Upper lobe of left lung (tissue), 6 donors: ENCODE data around the gene CCDC167. TPM values are rescaled to one million over a fixed set of nuclear protein-coding genes. Genes with fewer than 3 reads are reported as not detected.

Source experiments
- ATAC-seq, 2 donors: fragments of 200-7000 bp; cut with Tn5 transposase; one replicate each; pipeline ENCODE4 v1.9.1; 2022; ENCODE audit warnings: mild to moderate bottlenecking in 2 of 2, moderate library complexity in 2 of 2; ENCODE audit not compliant: low FRiP score in 2 of 2
- DNase-seq, 2 donors: peaks; one replicate each; pipeline ENCODE4 v3.0.0-alpha.2; 2019 to 2020
- H3K27ac ChIP-seq, 4 donors: fragments of 200-600 bp; sonication (generic); one replicate each; pipeline ENCODE4 v1.5.1; 2016 to 2019
- H3K27me3 ChIP-seq, 4 donors: fragments of 200-600 bp; sonication (generic); one replicate each; pipeline ENCODE4 v1.5.1; 2017 to 2019
- H3K36me3 ChIP-seq, 4 donors: fragments of 200-600 bp; sonication (generic); one replicate each; pipeline ENCODE4 v1.5.1; 2016 to 2019
- H3K4me1 ChIP-seq, 4 donors: fragments of 200-600 bp; sonication (generic); one replicate each; pipeline ENCODE4 v1.5.1; 2018 to 2019
- H3K4me3 ChIP-seq, 4 donors: fragments of 200-600 bp; sonication (generic); one replicate each; pipeline ENCODE4 v1.5.1; 2017 to 2019; ENCODE audit warnings: mild to moderate bottlenecking in 2 of 4, moderate library complexity in 1 of 4
- H3K9me3 ChIP-seq, 4 donors: fragments of 200-600 bp; sonication (generic); one replicate each; pipeline ENCODE4 v1.5.1; 2018 to 2019
- CTCF ChIP-seq, 6 experiments: fragments of 450-650 bp in 4 of 6; fragments of 200-600 bp in 2 of 6; sonication (generic) in 2 of 6; IDR thresholded peaks; one replicate each; pipeline ENCODE4 v1.5.1; 2016 to 2019; ENCODE audit warnings: antibody characterized with exemption in 6 of 6
- EP300 ChIP-seq, 4 donors: sonication (generic); formaldehyde crosslinking; IDR thresholded peaks; one replicate each; pipeline ENCODE4 v1.5.1; 2017; ENCODE audit warnings: antibody characterized with exemption in 4 of 4, control low read depth in 2 of 4
- POLR2A ChIP-seq, 4 donors: fragments of 450-650 bp; IDR thresholded peaks; one replicate each; pipeline ENCODE4 v1.5.1; 2016 to 2017; ENCODE audit warnings: antibody characterized with exemption in 4 of 4, mild to moderate bottlenecking in 2 of 4
- POLR2AphosphoS5 ChIP-seq, 2 donors: sonication (generic); formaldehyde crosslinking; IDR thresholded peaks; one replicate each; pipeline ENCODE4 v1.5.1; 2017; ENCODE audit warnings: antibody characterized with exemption in 2 of 2
- WGBS, 2 donors: methylation state at CpG; one replicate each; pipeline ENCODE4 v1.1.5; 2017 to 2018; 5-methylcytosine and 5-hydroxymethylcytosine counted together
- total RNA-seq, 6 donors: library from RNA; depleted of rRNA in 4 of 6; stranded (reverse); fragments of >200 nt in 4 of 6; gene quantifications; one replicate each; pipeline versions ENCODE4 v1.1.0 to v1.2.1, GENCODE V29; 2016 to 2021
- donor health status: DM: no; HTN: no; CAD: no; lungs with moderate emphysema.
- donor health status: DM: no; HTN: yes; CAD: no; lungs with severe emphysema.

Gene CCDC167
- total RNA-seq, 6 donors from 2014 or later, result 9.7 to 45.0 (median 16.7) TPM; not detected in 1

- no peak overlapping the region for H3K4me3 ChIP-seq
- H3K36me3 ChIP-seq, result peaks cover 0 to 20% (median 5%) of the 10 kb centered on the region in 4 donors
- no peaks in the 10 kb centered on the region for H3K9me3 ChIP-seq
- ATAC-seq (no peak), DNase-seq (no peak)
- H3K27me3 ChIP-seq, result no peaks in the 10 kb centered on the region
- no peak overlapping the region for H3K27ac ChIP-seq
- TF ChIP-seq CTCF (IDR thresholded peaks at IDR 0.05) (no peak), POLR2A (IDR thresholded peaks at IDR 0.05) (no peak), POLR2AphosphoS5 (IDR thresholded peaks at IDR 0.05) (no peak), EP300 (IDR thresholded peaks at IDR 0.05) (no peak)
- 61 to 73% methylated on average over 1 of the region's 1 CpG for whole genome bisulfite sequencing, 2 donors
- peaks cover 0 to 3% (median 1%) of the 10 kb centered on the region in 4 donors for H3K4me1 ChIP-seq
These were observed 11.2 kb downstream of the CCDC167 start for GRCh38 chr6:37488476-37488875.

- WGBS, 2 donors, result 70 to 75% methylated on average over 9 of the region's 9 CpGs
- peaks cover 0 to 3% (median 1%) of the 10 kb centered on the region in 4 donors for H3K4me1 ChIP-seq
These were observed 11.9 kb downstream of the CCDC167 start for GRCh38 chr6:37487591-37488380.

GRCh38 chr6:37486121-37486839 is 13.4 kb downstream of the CCDC167 start:
- 90% methylated on average over 5 to 8 of the region's 8 CpGs for WGBS, 2 donors
- Histone ChIP-seq H3K9me3 (no peaks in the 10 kb centered on the region), H3K4me1 (peaks cover 0 to 3% (median 1%) of the 10 kb centered on the region in 4 donors), H3K27me3 (no peaks in the 10 kb centered on the region), H3K27ac (no peak overlapping the region), H3K36me3 (peaks cover 0 to 42% (median 18%) of the 10 kb centered on the region in 4 donors), H3K4me3 (no peak overlapping the region)
- no peak for ATAC-seq
- DNase-seq, result no peak
- TF ChIP-seq POLR2A (IDR thresholded peaks at IDR 0.05), result no peak

More at GRCh38 chr6:37487591-37488380, 11.9 kb downstream of the CCDC167 start:
- no peak for DNase-seq
- Histone ChIP-seq H3K36me3 (peaks cover 0 to 27% (median 9%) of the 10 kb centered on the region in 4 donors), H3K27ac (no peak overlapping the region), H3K4me3 (no peak overlapping the region), H3K9me3 (no peaks in the 10 kb centered on the region), H3K27me3 (no peaks in the 10 kb centered on the region)
- TF ChIP-seq POLR2AphosphoS5 (IDR thresholded peaks at IDR 0.05) (no peak), POLR2A (IDR thresholded peaks at IDR 0.05) (no peak), CTCF (IDR thresholded peaks at IDR 0.05) (no peak), EP300 (IDR thresholded peaks at IDR 0.05) (no peak)
- no peak for ATAC-seq

- Histone ChIP-seq H3K4me1 (peaks cover 0 to 3% (median 0%) of the 10 kb centered on the region in 4 donors), H3K27ac (no peak overlapping the region), H3K9me3 (no peaks in the 10 kb centered on the region), H3K36me3 (peaks cover 0 to 52% (median 27%) of the 10 kb centered on the region in 4 donors), H3K27me3 (no peaks in the 10 kb centered on the region), H3K4me3 (no peak overlapping the region)
- TF ChIP-seq CTCF (IDR thresholded peaks at IDR 0.05) (peak in 1 of 6 experiments; percentile 24), POLR2AphosphoS5 (IDR thresholded peaks at IDR 0.05) (no peak)
- DNase-seq (no peak), ATAC-seq (no peak)
- 80 to 85% methylated on average over 10 of the region's 10 CpGs for whole genome bisulfite sequencing, 2 donors
These were observed 14.4 kb downstream of the CCDC167 start for GRCh38 chr6:37485291-37485702.

- 85 to 97% methylated on average over 5 to 7 of the region's 7 CpGs for WGBS, 2 donors
- no peaks in the 10 kb centered on the region for H3K9me3 ChIP-seq
- TF ChIP-seq EP300 (IDR thresholded peaks at IDR 0.05) (no peak), POLR2A (IDR thresholded peaks at IDR 0.05) (no peak), POLR2AphosphoS5 (IDR thresholded peaks at IDR 0.05) (no peak), CTCF (IDR thresholded peaks at IDR 0.05) (no peak)
- peaks cover 0 to 57% (median 32%) of the 10 kb centered on the region in 4 donors for H3K36me3 ChIP-seq
- H3K4me3 ChIP-seq, result no peak overlapping the region
- H3K27ac ChIP-seq, result no peak overlapping the region
- ATAC-seq (no peak), DNase-seq (no peak)
- peaks cover 0 to 3% (median 0%) of the 10 kb centered on the region in 4 donors for H3K4me1 ChIP-seq
- H3K27me3 ChIP-seq, result no peaks in the 10 kb centered on the region
These were observed 14.9 kb downstream of the CCDC167 start for GRCh38 chr6:37484786-37485170.
